GM12878 (cell line): Measurements from ENCODE around the gene ICA1L.
"Not testable (repeated sequence)": the region's sequence is repeated elsewhere in the genome, so short reads cannot be mapped to it uniquely, and the experiment has no call there.

Experiments
- CHD2 ChIP-seq: IDR thresholded peaks from 2 replicates; pipeline ENCODE4 v1.6.1; 2011; ENCODE audit warnings: low read depth, low read length, improper control_type of control experiment, borderline replicate concordance
- CTCF ChIP-seq, 3 experiments: IDR thresholded peaks in 2 of 3; conservative IDR thresholded peaks in 1 of 3; 2 replicates each; pipeline ENCODE4 v1.5.1; 2011; ENCODE audit warnings: low read depth in 3 of 3, low read length in 3 of 3, mild to moderate bottlenecking in 3 of 3, control low read depth in 2 of 3, moderate library complexity in 2 of 3, inconsistent platforms in 1 of 3, mixed read lengths in 1 of 3; ENCODE audit not compliant: control insufficient read depth in 2 of 3, insufficient read depth in 1 of 3; ENCODE audit errors: extremely low read depth in 1 of 3
- GATAD2B ChIP-seq: fragments of 450-650 bp; conservative IDR thresholded peaks from 2 replicates; pipeline ENCODE4 v1.6.1; 2017; ENCODE audit warnings: low read depth, mild to moderate bottlenecking, moderate library complexity
- IRF5 ChIP-seq: fragments of 450-650 bp; IDR thresholded peaks from 2 replicates; pipeline ENCODE4 v1.6.1; 2017; ENCODE audit warnings: borderline replicate concordance
- SRF ChIP-seq, 2 experiments: IDR thresholded peaks; 2 replicates each; pipeline ENCODE4 v1.6.1; 2011; ENCODE audit warnings: low read depth in 2 of 2, low read length in 2 of 2, mild to moderate bottlenecking in 1 of 2, moderate library complexity in 1 of 2
- TF ChIP-seq, protein P1 (sequence below): IDR thresholded peaks from 2 replicates; pipeline ENCODE4 v1.6.1; 2012; ENCODE audit warnings: low read depth, low read length, improper control_type of control experiment

- not testable (repeated sequence) for TF ChIP-seq CTCF (IDR thresholded peaks at IDR 0.05 in 2 of 3, conservative IDR thresholded peaks at IDR 0.05 in 1 of 3; ENCODE audit: control insufficient read depth in 2 of 3, extremely low read depth in 1 of 3, insufficient read depth in 1 of 3, low read depth in 3 of 3, low read length in 3 of 3); GATAD2B; IRF5; SRF (IDR thresholded peaks at IDR 0.05; ENCODE audit: low read depth in 2 of 2, low read length in 2 of 2); CHD2
- TF ChIP-seq, protein P1, sequence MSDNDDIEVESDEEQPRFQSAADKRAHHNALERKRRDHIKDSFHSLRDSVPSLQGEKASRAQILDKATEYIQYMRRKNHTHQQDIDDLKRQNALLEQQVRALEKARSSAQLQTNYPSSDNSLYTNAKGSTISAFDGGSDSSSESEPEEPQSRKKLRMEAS: not testable (repeated sequence)
Measured at GRCh38 chr2:202805911-202806310, 65.7 kb downstream of the ICA1L start.
